GM12878 (cell line): Measurements from ENCODE around the gene UBE2I. TPM values are rescaled to one million over a fixed set of nuclear protein-coding genes. Genes with fewer than 3 reads are reported as not detected.

Experiments used
- ATAC-seq: fragments of 200-7000 bp; cut with Tn5 transposase; 3 replicates; pipeline ENCODE4 v1.9.1; 2020; ENCODE audit warnings: mild to moderate bottlenecking, moderate library complexity
- BruUV-seq: library from RNA; stranded (reverse); fragments of 400-500 nt; replicated peaks from 2 replicates; lab custom pipeline; 2021; lab: Mats Ljungman, UMichigan
- CTCF ChIA-PET: fragments of 300-600 bp; sonication (Branson Sonifier 250); formaldehyde crosslinking; extraction: SDS; loops from one replicate; lab custom pipeline; 2021; ENCODE audit warnings: inconsistent platforms; lab: Yijun Ruan, JAX
- POLR2A ChIA-PET: fragments of 350-600 bp; formaldehyde crosslinking; extraction: SDS; loops from one replicate; lab custom pipeline; 2021; ENCODE audit warnings: inconsistent platforms; lab: Charles Lee
- RAD21 ChIA-PET: fragments of 300-600 bp; sonication (Branson Sonifier 250); formaldehyde crosslinking; loops from one replicate; lab custom pipeline; 2023; ENCODE audit warnings: antibody characterized with exemption; ENCODE audit not compliant: unreplicated experiment; lab: Charles Lee
- SMC1A ChIA-PET: fragments of 300-600 bp; sonication (Branson Sonifier 250); formaldehyde crosslinking; loops from one replicate; lab custom pipeline; 2023; ENCODE audit not compliant: unreplicated experiment, uncharacterized antibody; lab: Charles Lee
- DNase-seq: peaks from one replicate; pipeline ENCODE4 v3.0.0-alpha.2; 2011; ENCODE audit warnings: low read depth, low spot score
- FAIRE-seq: peaks from 3 replicates; lab custom pipeline; 2011; peaks lifted over from hg19 to GRCh38; lab: Jason Lieb, UNC
- H2AFZ ChIP-seq: 2 replicates; pipeline ENCODE4 v1.6.0; 2011; ENCODE audit warnings: low read depth, low read length, control low read depth; ENCODE audit not compliant: control insufficient read depth
- H3K27ac ChIP-seq: 2 replicates; pipeline ENCODE4 v1.5.1; 2011; ENCODE audit warnings: control low read depth; ENCODE audit not compliant: control insufficient read depth, insufficient read depth
- H3K27me3 ChIP-seq, 2 experiments: replicated peaks in 1 of 2; 2 replicates each; pipeline versions ENCODE4 v1.6.0 to v1.6.1; 2011; ENCODE audit warnings: low read length in 1 of 2; ENCODE audit not compliant: control insufficient read depth in 2 of 2, insufficient read depth in 2 of 2
- H3K36me3 ChIP-seq, 2 experiments: 2 replicates each; pipeline ENCODE4 v1.5.1; 2011; ENCODE audit warnings: low read length in 1 of 2; ENCODE audit not compliant: control insufficient read depth in 2 of 2, insufficient read depth in 2 of 2
- H3K4me1 ChIP-seq: 2 replicates; pipeline ENCODE4 v1.6.1; 2011; ENCODE audit warnings: mild to moderate bottlenecking, low read length, moderate library complexity, mixed read lengths; ENCODE audit not compliant: control insufficient read depth, insufficient read depth
- H3K4me2 ChIP-seq: 2 replicates; pipeline ENCODE4 v1.6.0; 2011; ENCODE audit warnings: control low read depth; ENCODE audit not compliant: control insufficient read depth, insufficient read depth
- H3K4me3 ChIP-seq: fragments of 200-600 bp; sonication (generic); 2 replicates; pipeline ENCODE4 v1.5.1; 2016
- H3K79me2 ChIP-seq: 2 replicates; pipeline ENCODE4 v1.6.0; 2011; ENCODE audit warnings: low read length; ENCODE audit not compliant: control insufficient read depth, insufficient read depth
- H3K9ac ChIP-seq: 2 replicates; pipeline ENCODE4 v1.8.0; 2011; ENCODE audit warnings: low read length, control low read depth, mixed read lengths; ENCODE audit not compliant: control insufficient read depth, insufficient read depth
- H3K9me3 ChIP-seq: replicated peaks from 3 replicates; pipeline ENCODE4 v1.5.1; 2011; ENCODE audit warnings: mild to moderate bottlenecking, low read length; ENCODE audit not compliant: control insufficient read depth, insufficient read depth
- H4K20me1 ChIP-seq: 2 replicates; pipeline ENCODE4 v1.6.0; 2011; ENCODE audit not compliant: control insufficient read depth, insufficient read depth
- IKZF2 ChIP-seq, 2 experiments: fragments of 450-650 bp; IDR thresholded peaks; 2 replicates each; pipeline ENCODE4 v1.6.1; 2017; ENCODE audit warnings: mild to moderate bottlenecking in 2 of 2, moderate library complexity in 2 of 2
- LARP7 ChIP-seq: fragments of 450-650 bp; IDR thresholded peaks from 2 replicates; pipeline ENCODE4 v1.6.1; 2017; ENCODE audit warnings: mild to moderate bottlenecking
- MTA2 ChIP-seq: fragments of 450-650 bp; IDR thresholded peaks from 2 replicates; pipeline ENCODE4 v1.6.1; 2016; ENCODE audit warnings: low read depth, mild to moderate bottlenecking, moderate library complexity
- NBN ChIP-seq: fragments of 450-650 bp; IDR thresholded peaks from 2 replicates; pipeline ENCODE4 v1.6.1; 2016
- NFYA ChIP-seq: IDR thresholded peaks from 2 replicates; pipeline ENCODE4 v1.6.1; 2011; ENCODE audit warnings: low read depth, mild to moderate bottlenecking, low read length, improper control_type of control experiment, borderline replicate concordance
- POLR2AphosphoS5 ChIP-seq: IDR thresholded peaks from 2 replicates; pipeline ENCODE4 v1.6.1; 2011; ENCODE audit warnings: mild to moderate bottlenecking, low read length, inconsistent platforms
- SPI1 ChIP-seq: IDR thresholded peaks from 2 replicates; pipeline ENCODE4 v1.6.1; 2011; ENCODE audit warnings: low read depth, mild to moderate bottlenecking, low read length, moderate library complexity, borderline replicate concordance; ENCODE audit not compliant: insufficient read depth
- ZNF687 ChIP-seq: fragments of 450-650 bp; IDR thresholded peaks from 2 replicates; pipeline ENCODE4 v1.6.1; 2017; ENCODE audit warnings: mild to moderate bottlenecking, moderate library complexity
- WGBS: methylation state at CpG from one replicate; pipeline ENCODE4 v1.1.6; 2016; ENCODE audit warnings: low lambda C conversion rate; ENCODE audit not compliant: insufficient replicate concordance, insufficient coverage; ENCODE audit errors: missing lambda C conversion rate; 5-methylcytosine and 5-hydroxymethylcytosine counted together
- in situ Hi-C: fragments of 300-500 bp; cut with MboI; formaldehyde crosslinking; loops from 9 replicates; pipeline ENCODE4 v1.14.3; 2018; ENCODE audit warnings: mixed read lengths
- intact Hi-C: fragments of 100-400 bp; cut with micrococcal nuclease; formaldehyde crosslinking; loops from one replicate; pipeline ENCODE4 v1.14.2; 2022; ENCODE audit not compliant: unreplicated experiment
- polyA plus RNA-seq, 11 experiments: library from polyadenylated mRNA; depleted of rRNA in 4 of 11; unstranded in 6 of 11; stranded (reverse) in 5 of 11; fragments of >200 nt; fragmentation: Nextera tagmentation in 4 of 11; fragmentation: Illumina TruSeq in 1 of 11; extraction: Ambion mirVana in 4 of 11; extraction: Trizol in 1 of 11; gene quantifications; 1 replicate in 1 of 11; 2 replicates in 10 of 11; pipeline versions ENCODE4 v1.2.1 to v1.2.3, GENCODE V29; 2011 to 2016; ENCODE audit warnings: inconsistent platforms in 2 of 11, missing spikeins in 2 of 11, low read depth in 1 of 11
- total RNA-seq, 4 experiments: library from RNA; depleted of rRNA in 3 of 4; stranded (reverse); fragments of >200 nt in 3 of 4; fragmentation: Illumina TruSeq in 1 of 4; extraction: Trizol in 1 of 4; gene quantifications; 2 replicates each; pipeline versions ENCODE4 v1.2.1 to v1.2.3, GENCODE V29; 2013 to 2021
- TF ChIP-seq, protein P1 (sequence below): IDR thresholded peaks from 2 replicates; pipeline ENCODE4 v1.6.1; 2011; ENCODE audit warnings: mild to moderate bottlenecking, low read depth, low read length, moderate library complexity; ENCODE audit not compliant: insufficient replicate concordance
- TF ChIP-seq, protein P2 (sequence below): fragments of 450-650 bp; IDR thresholded peaks from 2 replicates; pipeline ENCODE4 v1.6.1; 2016; ENCODE audit warnings: mild to moderate bottlenecking, moderate library complexity, borderline replicate concordance

The UBE2I gene
- total and polyA plus RNA-seq, 10 of the 15 experiments (the other 5 are each of a cell fraction or from before 2014, with no cell fraction given): 47.5 to 243 (median 194) TPM

GRCh38 chr16:1306334-1306733, 3.1 kb upstream of the UBE2I start (continued):
- no peak for TF ChIP-seq NFYA

DNA sequence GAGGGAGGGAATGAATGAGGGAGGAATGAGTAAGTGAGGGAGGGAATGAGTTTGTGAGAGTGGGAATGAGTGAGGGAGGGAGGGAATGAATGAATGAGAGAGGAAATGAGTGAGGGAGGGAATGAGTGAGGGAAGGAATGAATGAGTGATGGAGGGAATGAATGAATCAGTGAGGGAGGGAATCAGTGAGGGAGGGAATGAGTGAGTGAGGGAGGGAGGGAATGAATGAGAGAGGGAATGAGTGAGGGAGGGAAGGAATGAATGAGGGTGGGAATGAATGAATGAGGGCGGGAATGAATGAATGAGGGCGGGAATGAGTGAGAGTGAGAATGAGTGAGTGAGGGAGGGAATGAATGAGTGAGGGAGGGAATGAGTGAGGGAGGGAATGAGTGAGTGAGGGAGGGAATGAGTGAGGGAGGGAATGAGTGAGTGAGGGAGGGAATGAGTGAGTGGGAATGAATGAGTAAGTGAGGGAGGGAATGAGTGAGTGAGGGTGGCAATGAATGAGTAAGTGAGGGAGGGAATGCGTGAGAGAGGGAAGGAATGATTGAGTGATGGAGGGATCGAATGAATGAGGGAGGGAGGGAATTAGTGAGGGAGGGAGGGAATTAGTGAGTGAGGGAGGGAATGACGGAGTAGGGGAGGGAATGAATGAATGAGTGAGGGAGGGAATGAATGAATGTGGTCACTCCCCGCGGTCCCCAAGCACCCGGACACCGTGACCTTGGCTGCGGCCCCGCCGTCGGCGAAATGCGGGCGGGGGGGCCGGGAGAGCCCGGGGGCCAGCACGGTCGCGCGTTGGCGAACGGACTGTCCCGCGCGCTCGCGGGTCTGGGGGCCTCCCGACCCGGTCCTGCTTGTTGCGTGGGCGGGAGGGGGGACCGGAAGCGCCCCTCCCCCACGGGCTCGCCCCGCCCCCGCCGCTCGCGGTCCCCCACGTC, 1.1 kb upstream of the UBE2I start:
- peak; percentile 46 for ATAC-seq
- intact Hi-C loops (loop anchor here (5.0 kb wide), 1 partner anchor 114 kb away; the partner anchor contains the start of gene UQCC4), in situ Hi-C loops (no loop called here)
- Histone ChIP-seq H3K4me1 (peaks cover 16% of the 10 kb centered on the region), H3K79me2 (peaks cover 34% of the 10 kb centered on the region), H3K4me3 (peak overlapping the region; percentile 41; the same call in 1 of the 2 replicates), H2AFZ (peak overlapping the region; percentile 63), H3K27me3 (no peaks in the 10 kb centered on the region), H3K9me3 (no peaks in the 10 kb centered on the region; the same call in 2 of the 3 replicates), H3K4me2 (peak overlapping the region; percentile 64), H3K9ac (peak overlapping the region; percentile 62; the same call in 1 of the 2 replicates), H3K36me3 (peaks cover 0 to 6% of the 10 kb centered on the region in 2 experiments; a peak in 2 of 4 replicates), H4K20me1 (peaks cover 29% of the 10 kb centered on the region), H3K27ac (peak overlapping the region; percentile 100)
- CTCF ChIA-PET: interaction anchor here (0.6 kb wide), 1 partner anchor 11 kb away, joined by 3 read pairs; no protein-coding TSS in a partner anchor
- peak; percentile 85 for FAIRE-seq
- 0% methylated on average over 12 of the region's 43 CpGs for WGBS
- DNase-seq: no peak
- RAD21 ChIA-PET: interaction anchor here (0.7 kb wide), 1 partner anchor 34 kb away, joined by 3 read pairs; no protein-coding TSS in a partner anchor
- BruUV-seq: no TSS peak
- SMC1A ChIA-PET: no interaction called here
- POLR2A ChIA-PET: interaction anchor here (0.6 kb wide), 1 partner anchor 1851 kb away, joined by 3 read pairs; no protein-coding TSS in a partner anchor
- peak; percentile 67; the same call in 1 of the 2 replicates for TF ChIP-seq POLR2AphosphoS5
- TF ChIP-seq LARP7: peak; percentile 33
- TF ChIP-seq IKZF2 (IDR thresholded peaks at IDR 0.05): 0 out of 4 replicates have a peak, but pooled peaks of 1 of the 2 experiments have one; percentile 34
- no peak for TF ChIP-seq MTA2
- TF ChIP-seq, protein P1, sequence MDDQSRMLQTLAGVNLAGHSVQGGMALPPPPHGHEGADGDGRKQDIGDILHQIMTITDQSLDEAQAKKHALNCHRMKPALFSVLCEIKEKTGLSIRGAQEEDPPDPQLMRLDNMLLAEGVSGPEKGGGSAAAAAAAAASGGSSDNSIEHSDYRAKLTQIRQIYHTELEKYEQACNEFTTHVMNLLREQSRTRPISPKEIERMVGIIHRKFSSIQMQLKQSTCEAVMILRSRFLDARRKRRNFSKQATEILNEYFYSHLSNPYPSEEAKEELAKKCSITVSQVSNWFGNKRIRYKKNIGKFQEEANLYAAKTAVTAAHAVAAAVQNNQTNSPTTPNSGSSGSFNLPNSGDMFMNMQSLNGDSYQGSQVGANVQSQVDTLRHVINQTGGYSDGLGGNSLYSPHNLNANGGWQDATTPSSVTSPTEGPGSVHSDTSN: peak; percentile 30
- TF ChIP-seq NBN: peak; percentile 52; the same call in 1 of the 2 replicates
- TF ChIP-seq ZNF687: peak; percentile 38; the same call in 1 of the 2 replicates
- TF ChIP-seq, protein P2, sequence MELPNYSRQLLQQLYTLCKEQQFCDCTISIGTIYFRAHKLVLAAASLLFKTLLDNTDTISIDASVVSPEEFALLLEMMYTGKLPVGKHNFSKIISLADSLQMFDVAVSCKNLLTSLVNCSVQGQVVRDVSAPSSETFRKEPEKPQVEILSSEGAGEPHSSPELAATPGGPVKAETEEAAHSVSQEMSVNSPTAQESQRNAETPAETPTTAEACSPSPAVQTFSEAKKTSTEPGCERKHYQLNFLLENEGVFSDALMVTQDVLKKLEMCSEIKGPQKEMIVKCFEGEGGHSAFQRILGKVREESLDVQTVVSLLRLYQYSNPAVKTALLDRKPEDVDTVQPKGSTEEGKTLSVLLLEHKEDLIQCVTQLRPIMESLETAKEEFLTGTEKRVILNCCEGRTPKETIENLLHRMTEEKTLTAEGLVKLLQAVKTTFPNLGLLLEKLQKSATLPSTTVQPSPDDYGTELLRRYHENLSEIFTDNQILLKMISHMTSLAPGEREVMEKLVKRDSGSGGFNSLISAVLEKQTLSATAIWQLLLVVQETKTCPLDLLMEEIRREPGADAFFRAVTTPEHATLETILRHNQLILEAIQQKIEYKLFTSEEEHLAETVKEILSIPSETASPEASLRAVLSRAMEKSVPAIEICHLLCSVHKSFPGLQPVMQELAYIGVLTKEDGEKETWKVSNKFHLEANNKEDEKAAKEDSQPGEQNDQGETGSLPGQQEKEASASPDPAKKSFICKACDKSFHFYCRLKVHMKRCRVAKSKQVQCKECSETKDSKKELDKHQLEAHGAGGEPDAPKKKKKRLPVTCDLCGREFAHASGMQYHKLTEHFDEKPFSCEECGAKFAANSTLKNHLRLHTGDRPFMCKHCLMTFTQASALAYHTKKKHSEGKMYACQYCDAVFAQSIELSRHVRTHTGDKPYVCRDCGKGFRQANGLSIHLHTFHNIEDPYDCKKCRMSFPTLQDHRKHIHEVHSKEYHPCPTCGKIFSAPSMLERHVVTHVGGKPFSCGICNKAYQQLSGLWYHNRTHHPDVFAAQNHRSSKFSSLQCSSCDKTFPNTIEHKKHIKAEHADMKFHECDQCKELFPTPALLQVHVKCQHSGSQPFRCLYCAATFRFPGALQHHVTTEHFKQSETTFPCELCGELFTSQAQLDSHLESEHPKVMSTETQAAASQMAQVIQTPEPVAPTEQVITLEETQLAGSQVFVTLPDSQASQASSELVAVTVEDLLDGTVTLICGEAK: no peak
- no peak for TF ChIP-seq SPI1
